PC-3 (cell line): ENCODE measurements around the gene TNFRSF9.

Experiments
- EZH2 ChIP-seq: fragments of 300-600 bp; sonication (generic); IDR thresholded peaks from one replicate; pipeline ENCODE4 v1.6.1; 2017; ENCODE audit warnings: antibody characterized with exemption, mild to moderate bottlenecking, low read length; ENCODE audit not compliant: unreplicated experiment
- TF ChIP-seq, protein P1 (sequence below): fragments of 300-600 bp; sonication (generic); conservative IDR thresholded peaks from 2 replicates; pipeline ENCODE4 v1.5.1; 2017; ENCODE audit warnings: antibody characterized with exemption, low read depth, mild to moderate bottlenecking, low read length

- TF ChIP-seq, protein P1, sequence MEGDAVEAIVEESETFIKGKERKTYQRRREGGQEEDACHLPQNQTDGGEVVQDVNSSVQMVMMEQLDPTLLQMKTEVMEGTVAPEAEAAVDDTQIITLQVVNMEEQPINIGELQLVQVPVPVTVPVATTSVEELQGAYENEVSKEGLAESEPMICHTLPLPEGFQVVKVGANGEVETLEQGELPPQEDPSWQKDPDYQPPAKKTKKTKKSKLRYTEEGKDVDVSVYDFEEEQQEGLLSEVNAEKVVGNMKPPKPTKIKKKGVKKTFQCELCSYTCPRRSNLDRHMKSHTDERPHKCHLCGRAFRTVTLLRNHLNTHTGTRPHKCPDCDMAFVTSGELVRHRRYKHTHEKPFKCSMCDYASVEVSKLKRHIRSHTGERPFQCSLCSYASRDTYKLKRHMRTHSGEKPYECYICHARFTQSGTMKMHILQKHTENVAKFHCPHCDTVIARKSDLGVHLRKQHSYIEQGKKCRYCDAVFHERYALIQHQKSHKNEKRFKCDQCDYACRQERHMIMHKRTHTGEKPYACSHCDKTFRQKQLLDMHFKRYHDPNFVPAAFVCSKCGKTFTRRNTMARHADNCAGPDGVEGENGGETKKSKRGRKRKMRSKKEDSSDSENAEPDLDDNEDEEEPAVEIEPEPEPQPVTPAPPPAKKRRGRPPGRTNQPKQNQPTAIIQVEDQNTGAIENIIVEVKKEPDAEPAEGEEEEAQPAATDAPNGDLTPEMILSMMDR = no peak
- no peak for TF ChIP-seq EZH2
Measured at GRCh38 chr1:7940034-7940433, 605 bp downstream of the TNFRSF9 start.
